Amniotic stem cell (primary cell): Measurements from ENCODE around the gene LRRC63.
"Not testable (repeated sequence)": the region's sequence is repeated elsewhere in the genome, so short reads cannot be mapped to it uniquely, and the experiment has no call there.

ENCODE experiments used
- DNase-seq: peaks from one replicate; lab custom pipeline; 2025; lab: John Stamatoyannopoulos, UW

LRRC63 gene, protein sequence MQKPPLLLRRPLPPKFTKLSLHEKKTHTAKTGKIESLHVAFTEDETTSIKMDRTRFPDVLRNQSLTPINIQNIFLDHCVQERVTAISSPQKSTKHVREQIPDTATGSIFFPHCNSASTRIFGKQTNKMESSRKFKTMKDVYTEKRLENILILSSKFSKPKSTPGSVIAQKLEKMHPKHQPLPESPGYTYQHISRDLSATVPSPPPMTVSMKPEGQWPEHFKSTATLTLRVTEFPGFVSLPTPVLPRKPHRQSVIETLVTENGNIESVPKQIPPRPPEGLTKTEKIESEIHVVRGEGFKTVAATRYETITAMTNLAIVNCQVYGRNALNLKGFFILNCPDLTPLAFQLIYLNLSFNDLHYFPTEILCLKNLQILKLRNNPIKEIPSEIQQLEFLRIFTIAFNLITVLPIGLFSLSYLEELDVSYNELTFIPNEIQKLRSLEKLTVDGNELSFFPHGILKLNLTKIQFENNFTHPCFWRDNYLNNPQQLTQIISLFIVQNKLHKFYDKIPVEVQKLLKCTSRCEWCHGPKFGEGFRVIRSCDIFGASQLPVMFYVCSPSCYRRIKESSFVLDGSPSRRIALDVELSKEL

DNA sequence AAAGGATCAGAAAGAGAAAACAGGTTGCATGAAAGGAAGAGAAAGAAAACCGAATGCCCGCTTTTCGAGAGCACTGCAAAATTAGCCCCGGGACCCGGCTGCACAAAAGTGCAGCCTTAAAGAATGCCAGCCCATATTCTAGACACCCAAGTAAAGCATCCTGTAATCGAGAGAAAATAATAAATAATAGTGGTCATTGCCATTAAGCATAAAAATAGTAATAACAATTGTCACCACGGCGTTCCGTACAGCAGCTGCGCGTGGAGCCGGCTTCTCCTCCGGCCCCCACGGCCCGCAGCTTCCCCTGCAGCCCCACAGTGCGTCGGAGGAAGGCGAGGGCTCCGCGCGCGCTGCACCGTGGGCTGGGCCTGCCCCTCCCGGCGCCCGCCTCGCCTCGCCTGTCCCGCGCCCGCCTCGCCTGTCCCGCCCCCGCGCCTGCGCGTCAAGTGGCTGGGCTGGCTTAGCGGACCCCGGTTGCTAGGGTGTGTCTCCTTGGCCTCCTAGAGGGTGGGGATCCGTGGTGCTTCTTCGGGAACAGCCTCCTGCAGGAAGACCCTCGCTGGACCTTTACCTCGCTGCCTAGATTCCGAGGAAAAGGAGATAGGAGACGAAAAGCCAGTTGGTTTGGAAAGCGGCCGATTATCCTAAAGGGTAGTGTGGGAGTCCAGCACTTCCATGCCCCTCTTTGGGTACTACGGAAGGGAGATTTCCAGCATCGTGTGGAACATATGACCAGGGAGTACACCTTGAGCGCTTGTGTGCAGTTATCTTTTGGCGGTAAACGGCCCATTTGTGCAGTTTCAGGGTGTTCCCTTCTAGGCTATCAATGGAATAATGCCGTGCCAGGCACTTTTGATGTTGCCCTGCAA, at the start of gene LRRC63:
LRRC63 (plus strand) TSS at position 446 of the 869 bp plus-strand sequence. CDS start 1,107 bp downstream, outside the sequence.
- DNase-seq = no peak

DNA sequence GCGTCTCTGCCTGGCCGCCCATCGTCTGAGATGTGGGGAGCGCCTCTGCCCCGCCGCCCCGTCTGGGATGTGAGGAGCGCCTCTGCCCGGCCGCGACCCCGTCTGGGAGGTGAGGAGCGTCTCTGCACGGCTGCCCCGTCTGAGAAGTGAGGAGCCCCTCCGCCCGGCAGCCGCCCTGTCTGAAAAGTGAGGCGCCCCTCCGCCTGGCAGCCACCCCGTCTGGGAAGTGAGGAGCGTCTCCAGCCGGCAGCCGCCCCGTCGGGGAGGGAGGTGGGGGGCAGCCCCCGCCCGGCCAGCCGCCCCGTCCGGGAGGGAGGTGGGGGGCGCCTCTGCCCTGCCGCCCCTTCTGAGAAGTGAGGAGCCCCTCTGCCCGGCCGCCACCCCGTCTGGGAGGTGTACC, 49.0 kb upstream of the LRRC63 start:
- not testable (repeated sequence) for DNase-seq

DNA sequence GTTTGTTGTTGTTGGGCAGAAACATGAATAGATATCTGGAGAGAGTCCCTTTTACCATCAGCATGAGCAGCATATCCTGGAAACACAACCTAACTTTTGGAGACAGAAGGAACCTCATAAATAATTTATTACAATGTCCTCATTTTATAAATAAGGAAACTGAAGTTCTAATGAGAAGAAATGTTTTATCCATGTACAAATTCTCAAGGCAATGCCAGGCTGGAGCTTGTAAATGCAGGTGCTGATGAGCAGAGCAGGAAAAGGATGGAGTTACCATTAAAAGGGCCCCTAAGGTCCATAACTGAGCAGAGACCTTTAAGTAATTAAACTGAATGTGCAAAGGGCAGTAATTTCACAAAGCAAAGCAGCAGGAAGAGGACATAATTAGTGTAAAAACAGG, 47.1 kb upstream of the LRRC63 start:
- no peak for DNase-seq

DNA sequence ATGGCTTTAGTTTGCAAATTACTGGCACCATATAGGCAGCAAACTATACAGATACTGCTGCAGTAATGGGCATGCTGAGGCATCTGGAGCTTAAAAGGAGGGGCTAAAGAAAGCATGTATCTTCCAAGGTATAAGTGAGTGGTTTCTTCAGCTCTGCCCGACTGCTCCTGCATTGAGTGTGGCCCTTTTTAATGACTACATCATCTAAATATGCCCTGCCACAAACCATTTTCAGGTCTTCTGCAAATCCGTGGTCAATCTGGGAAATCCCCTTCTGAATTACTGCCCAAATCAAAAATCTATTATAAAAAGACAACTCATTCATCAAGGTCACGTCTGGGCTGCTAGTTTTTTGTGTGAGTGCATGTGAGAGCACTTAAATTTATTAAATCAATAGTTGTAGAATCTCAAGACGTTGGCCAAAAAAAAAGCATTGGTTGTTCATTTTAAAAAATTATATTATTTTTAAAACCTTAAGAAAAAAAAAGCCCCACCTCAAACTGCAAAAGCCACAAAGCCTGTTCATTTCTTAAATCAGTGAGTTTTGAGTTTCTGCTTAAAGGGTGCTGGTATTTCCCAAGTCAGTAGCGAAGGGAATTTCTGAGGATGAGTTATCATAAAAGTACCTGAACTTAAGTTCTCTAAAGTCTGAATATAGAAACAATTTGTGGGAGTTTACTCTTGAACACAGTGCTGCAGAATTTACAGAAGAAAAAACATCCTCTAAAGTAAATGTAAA, 46.1 kb upstream of the LRRC63 start:
- no peak for DNase-seq

- DNase-seq = no peak
Measured at GRCh38 chr13:46166224-46166584, 45.5 kb upstream of the LRRC63 start.

GRCh38 chr13:46166947-46167610, 44.6 kb upstream of the LRRC63 start:
- DNase-seq = no peak

- DNase-seq = no peak
Measured at GRCh38 chr13:46168341-46168740, 43.4 kb upstream of the LRRC63 start.

GRCh38 chr13:46168783-46169182, 42.9 kb upstream of the LRRC63 start:
- DNase-seq = no peak

DNA sequence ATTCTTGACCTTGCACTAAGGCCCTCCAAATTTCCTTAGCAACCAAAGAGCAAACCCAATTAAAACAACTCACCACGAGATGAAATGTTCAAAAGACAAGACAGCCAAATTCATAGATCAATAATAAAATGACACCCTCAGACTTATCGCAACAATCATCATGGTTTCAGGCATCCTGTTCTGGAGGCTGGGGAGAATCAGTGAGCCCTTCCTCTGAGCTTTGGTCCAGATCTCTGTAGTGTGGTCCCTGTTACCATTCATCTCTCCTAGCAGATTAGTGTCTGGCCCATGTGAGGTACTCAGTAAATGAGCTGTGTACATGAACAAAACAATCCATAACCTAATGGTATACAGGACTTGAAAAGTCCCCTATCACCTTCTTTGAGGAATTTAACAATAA, 42.0 kb upstream of the LRRC63 start:
- DNase-seq = no peak

DNA sequence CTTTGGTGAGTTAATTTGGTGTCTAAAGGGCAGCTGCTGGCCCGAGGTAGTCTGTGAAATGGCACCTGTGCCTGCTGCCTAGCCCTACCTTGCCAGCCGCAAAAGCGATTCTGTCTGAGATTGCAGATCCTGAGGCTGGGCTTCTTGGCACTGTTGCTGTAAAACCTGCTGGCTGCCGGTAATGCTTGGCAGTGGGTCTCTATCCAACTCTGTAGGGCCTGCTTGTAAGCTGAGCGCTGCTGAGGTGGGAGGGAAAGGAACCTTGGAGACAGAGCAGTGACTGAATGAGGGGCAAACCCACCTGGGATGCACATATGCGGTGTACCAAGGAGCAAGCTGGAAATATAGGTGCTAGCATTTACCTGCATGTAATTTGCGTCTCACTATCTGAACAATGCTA, 41.5 kb upstream of the LRRC63 start:
- DNase-seq = no peak

DNA sequence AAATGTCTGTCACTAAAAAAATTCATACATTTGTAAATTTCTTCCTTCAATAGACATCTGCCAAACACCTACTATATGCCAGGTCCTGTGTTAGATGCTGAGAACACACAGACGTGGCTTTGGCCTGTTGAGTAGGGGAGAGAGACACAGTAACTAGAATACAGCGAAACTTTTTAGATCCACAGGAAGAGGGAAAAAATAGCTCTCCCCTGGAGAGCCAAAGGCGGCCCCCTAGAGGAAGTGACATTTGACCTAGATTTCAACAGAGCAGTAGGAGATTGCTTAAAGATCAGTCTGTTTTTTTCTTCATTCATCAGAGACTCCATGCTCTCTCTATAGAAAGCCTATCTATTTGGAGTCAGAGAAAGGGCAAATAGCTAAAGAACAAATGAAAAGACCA, 41.0 kb upstream of the LRRC63 start:
- no peak for DNase-seq

DNA sequence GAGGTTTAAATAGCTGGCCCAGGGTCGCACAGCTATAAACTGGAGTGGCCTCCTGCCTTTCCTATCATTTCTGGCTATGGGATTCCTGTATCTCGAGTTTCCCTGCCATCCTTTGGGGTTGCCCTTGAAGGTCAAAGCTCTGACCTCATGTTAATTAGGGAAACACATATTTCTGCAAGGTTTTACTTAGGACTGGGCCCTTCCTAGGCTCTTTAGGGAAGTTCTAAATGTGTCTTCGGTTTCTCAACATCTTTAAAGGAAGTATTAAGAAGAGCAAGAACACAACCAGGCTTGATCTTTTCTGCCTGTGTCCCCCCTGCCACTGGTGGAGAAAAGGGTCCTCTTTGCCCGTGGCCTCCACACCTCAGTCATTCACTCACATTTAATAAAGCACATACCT, 40.5 kb upstream of the LRRC63 start:
- no peak for DNase-seq

DNA sequence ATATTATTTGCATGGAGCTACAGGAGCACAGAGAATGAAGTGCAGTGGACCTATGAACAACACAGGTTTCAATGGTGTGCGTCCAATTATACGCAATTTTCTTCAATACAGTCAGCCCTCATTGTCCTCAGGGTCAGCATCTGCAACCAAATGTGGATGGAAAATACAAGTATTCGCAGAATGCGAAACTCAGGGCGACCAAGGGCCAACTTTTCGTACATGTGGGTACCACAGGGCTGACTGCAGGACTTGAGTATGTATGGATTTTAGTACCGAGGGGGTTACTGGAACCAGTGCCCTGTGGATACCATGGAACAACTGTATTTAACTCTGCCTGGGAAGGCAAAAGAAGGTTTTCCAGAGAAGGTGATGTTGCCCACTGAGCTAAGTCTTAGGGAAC, 40.0 kb upstream of the LRRC63 start:
- DNase-seq = no peak

DNA sequence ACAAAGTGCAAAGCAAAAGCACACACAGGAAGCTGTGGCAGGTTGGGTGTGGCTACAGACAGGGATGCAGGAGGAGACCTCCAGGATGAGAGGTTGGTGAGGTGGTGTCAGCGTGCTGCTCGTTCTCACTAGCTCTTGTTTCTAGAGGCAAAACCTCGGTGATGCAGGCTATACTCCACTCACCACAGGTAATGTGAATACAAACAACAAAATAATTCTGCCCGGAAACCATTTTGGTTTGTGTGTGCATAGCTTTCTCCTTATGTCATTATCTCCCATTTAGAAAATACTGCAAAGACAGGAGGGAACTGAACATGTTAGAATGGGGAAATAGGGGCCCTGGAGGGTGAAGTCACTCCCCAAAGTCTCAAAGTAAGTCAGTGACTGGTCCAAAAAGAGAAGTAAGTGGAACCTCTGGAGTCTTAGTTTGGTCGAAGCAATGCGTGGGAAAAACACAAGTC, 39.2 kb upstream of the LRRC63 start:
- no peak for DNase-seq

DNA sequence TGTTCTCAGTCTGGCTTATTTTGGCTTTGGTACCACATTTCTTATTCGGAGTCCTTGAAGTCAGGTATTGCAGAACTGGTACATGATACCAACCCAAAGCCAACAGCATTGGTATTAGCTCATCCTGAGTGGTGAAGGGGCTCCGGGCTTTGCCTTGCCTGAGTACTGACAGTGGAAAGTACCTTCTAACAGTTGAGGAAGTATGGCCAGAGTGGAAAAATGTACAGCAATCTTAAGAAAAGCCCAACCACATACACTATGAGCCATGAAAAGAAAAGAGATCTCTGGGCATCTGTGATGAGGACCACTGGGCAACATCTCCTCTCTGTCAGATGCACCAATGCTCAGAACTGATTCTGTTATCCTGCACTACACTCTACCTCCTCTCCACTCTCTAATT, 38.1 kb upstream of the LRRC63 start:
- DNase-seq = no peak

- no peak for DNase-seq
Measured at GRCh38 chr13:46176756-46177155, 35.0 kb upstream of the LRRC63 start.

DNA sequence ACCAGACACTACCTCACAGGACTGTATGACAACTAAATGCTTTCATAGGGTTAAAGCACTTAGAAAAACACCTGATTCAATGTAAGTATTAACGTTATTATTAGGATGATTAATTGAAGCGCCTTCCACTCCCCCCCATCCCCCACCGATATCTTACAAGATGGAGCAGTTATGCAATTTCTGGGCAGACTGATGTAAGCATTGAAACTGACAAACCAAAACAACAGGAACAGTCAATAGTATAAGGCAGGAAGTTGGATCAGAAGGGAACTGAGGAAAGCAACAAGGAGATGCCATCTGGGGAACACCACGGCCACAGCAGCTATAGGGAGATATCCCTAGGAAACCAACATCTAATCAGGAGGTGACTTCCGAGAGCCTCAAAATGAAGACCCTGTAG, 33.6 kb upstream of the LRRC63 start:
- no peak for DNase-seq

DNA sequence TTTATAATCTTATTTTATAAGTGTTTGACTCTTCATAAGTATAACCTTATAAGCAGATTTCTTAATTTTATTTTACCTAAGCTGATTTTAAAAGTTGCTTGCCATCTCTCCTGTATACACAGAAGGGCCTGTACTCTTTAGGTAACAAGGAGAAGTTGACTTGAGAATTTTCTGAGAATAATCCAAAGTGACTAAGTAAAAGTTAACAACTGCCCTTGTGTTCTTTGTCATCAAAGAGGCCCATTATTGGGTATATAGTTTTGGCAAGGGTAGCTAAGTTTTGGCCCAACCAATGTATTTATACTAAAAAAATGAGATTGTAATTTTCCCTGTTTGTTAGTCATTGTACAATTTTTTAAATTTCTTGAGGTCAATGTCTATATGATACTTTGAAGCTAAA, 32.9 kb upstream of the LRRC63 start:
- DNase-seq = no peak

GRCh38 chr13:46179491-46179908, 32.2 kb upstream of the LRRC63 start:
- no peak for DNase-seq

GRCh38 chr13:46179969-46180763, 31.6 kb upstream of the LRRC63 start:
- no peak for DNase-seq

DNA sequence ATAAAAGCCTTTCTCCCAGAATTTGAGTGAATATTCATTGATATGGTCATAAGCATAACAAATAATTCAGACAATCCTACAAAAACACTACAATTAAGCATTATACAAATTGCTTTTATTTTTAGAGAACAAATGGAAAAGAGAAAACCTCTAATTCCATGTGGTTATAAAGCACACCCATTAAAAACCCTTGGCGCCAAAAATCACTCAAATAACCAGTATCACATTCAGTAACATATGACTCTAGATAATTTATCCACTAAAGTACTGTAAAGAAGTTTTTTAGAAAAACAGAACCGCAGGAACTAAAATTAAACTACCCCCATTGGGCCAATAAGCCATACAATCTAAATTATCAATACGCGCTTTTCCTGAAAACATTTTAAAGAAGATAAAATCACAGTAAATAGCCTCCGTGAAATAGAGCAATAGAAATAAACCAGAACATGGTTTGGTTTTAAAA, 30.3 kb upstream of the LRRC63 start:
- DNase-seq = no peak
